22Rv1 (cell line): Measurements from ENCODE around the gene POU2F1.

Source experiments
- H3K27ac ChIP-seq: fragments of 450-650 bp; 2 replicates; pipeline ENCODE4 v1.5.1; 2017
- ZFX ChIP-seq: fragments of 450-650 bp; IDR thresholded peaks from 2 replicates; pipeline ENCODE4 v1.6.1; 2017; ENCODE audit warnings: antibody characterized with exemption, borderline replicate concordance
- TF ChIP-seq, protein P1 (sequence below): fragments of 450-650 bp; IDR thresholded peaks from 2 replicates; pipeline ENCODE4 v1.5.1; 2017; ENCODE audit warnings: mild to moderate bottlenecking

The POU2F1 gene

DNA sequence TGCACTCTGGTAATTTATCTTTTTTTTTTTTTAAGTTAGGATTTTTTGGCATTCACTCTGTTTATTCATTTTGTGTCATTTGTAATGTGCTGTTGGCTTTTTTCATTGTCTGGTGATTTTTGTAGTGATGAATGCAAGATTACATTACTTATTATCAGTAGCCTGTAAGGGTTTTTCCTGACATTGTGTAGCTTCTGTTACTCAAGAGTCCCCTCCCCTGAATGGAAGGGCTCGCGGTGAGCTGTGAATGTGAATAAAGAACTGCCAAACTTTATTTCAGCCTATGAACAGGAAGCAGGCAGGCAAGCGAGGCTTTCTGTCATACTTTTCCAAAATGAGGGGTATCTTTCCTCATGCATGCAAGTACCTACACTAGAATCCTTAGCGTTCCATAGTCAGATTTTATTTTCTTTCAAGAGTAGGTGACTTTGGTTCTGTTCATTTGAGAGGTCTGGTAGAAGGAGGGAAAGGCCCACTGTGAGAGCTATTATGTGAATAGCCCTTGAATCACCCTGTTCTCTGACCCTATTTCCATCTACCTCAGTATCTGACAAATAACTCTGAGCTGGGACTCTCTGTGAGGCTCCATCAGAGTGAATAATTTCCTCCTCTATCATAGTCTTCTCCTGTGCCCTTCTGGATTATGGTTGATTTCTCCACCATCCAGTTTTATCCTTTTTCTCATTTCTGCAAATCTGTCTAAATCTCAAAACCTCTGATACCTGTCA is 183.6 kb downstream of the POU2F1 start:
- TF ChIP-seq, protein P1, sequence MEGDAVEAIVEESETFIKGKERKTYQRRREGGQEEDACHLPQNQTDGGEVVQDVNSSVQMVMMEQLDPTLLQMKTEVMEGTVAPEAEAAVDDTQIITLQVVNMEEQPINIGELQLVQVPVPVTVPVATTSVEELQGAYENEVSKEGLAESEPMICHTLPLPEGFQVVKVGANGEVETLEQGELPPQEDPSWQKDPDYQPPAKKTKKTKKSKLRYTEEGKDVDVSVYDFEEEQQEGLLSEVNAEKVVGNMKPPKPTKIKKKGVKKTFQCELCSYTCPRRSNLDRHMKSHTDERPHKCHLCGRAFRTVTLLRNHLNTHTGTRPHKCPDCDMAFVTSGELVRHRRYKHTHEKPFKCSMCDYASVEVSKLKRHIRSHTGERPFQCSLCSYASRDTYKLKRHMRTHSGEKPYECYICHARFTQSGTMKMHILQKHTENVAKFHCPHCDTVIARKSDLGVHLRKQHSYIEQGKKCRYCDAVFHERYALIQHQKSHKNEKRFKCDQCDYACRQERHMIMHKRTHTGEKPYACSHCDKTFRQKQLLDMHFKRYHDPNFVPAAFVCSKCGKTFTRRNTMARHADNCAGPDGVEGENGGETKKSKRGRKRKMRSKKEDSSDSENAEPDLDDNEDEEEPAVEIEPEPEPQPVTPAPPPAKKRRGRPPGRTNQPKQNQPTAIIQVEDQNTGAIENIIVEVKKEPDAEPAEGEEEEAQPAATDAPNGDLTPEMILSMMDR: no peak
- no peak for TF ChIP-seq ZFX
- no peak overlapping the region for H3K27ac ChIP-seq

DNA sequence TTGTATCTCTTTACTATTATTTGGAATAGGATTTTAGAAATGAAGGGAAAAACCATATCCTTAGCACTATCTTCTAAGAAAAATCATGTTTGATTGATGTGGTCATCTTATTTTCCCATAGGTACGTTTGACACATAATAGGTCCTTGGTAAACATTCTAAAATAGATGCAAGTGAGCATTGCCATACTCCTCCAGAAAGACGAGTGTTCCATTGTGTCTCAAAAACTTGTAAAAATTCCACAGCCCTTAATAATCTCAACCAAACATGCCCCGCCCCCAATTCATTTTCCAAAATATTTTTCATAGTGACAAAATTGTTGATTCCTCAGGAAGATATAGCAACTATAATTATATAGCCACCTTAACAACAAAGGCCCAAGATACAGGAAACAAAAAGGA is 184.2 kb downstream of the POU2F1 start:
- no peak overlapping the region for H3K27ac ChIP-seq
- TF ChIP-seq ZFX: no peak
- TF ChIP-seq, protein P1: no peak

DNA sequence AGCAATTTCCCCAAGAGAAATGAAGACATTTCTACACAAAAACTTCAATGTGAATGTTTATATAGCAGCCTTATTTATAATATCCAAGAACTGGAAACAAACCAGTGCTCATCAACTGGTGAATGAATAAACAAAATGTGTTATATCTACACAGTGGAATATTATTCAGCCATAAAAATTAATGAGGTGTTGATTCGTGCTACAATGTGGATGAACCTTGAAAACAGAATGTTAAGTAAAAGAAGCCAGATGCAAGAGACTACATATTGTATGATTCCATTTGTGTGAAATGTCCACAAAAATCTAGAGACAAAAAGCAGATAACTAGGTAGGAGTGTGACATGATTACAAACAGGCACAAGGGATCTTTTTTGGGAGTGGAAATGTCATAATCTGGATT is 187.7 kb downstream of the POU2F1 start:
- H3K27ac ChIP-seq: no peak overlapping the region
- TF ChIP-seq ZFX: no peak
- TF ChIP-seq, protein P1: no peak

DNA sequence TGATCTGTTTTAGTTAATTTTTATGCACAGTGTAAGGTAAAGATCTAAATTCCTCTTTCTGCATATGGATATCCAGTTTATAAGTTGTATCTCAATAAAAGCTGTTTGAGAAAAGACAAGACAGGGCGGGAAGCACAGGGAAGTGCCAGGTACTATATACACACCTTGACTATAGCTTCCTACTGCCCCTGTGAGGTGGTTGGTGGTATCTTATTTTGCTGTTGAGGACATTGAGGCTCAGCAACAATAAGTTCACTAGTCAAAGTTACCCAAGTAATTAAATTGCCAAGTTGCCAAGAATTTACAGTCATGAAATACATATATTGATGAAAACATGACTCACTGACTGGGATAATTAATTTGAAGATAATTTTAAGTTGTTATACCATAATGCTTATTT is 188.5 kb downstream of the POU2F1 start:
- no peak overlapping the region for H3K27ac ChIP-seq
- TF ChIP-seq, protein P1: peak; percentile 28
- no peak for TF ChIP-seq ZFX

DNA sequence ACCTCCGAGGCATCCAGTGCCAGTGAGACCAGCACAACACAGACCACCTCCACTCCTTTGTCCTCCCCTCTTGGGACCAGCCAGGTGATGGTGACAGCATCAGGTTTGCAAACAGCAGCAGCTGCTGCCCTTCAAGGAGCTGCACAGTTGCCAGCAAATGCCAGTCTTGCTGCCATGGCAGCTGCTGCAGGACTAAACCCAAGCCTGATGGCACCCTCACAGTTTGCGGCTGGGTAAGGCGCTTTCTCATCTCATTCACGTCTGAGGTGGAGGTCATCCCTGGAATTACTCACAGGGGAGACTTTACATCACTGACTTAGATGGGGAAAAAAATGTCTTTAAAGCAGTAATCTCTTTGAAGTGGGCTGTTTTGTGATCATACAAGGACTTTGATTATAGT is 191.4 kb downstream of the POU2F1 start:
- no peak for TF ChIP-seq ZFX
- TF ChIP-seq, protein P1: no peak
- H3K27ac ChIP-seq: no peak overlapping the region

DNA sequence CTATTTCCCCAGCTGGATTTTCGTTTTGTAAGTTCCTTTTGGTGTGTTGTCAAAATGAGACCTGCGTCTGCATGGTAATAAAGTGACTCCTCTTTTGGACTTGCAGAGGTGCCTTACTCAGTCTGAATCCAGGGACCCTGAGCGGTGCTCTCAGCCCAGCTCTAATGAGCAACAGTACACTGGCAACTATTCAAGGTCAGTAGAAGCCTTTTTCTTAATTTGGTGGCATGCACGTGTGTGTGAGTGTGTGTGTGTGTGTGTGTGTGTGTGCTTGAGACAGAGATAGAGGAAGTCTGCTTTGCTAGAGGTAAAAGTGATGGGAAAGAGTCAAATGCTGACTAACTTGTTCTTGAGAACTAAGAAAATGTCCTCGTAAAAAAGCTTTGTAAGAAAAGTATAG is 192.2 kb downstream of the POU2F1 start:
- no peak overlapping the region for H3K27ac ChIP-seq

DNA sequence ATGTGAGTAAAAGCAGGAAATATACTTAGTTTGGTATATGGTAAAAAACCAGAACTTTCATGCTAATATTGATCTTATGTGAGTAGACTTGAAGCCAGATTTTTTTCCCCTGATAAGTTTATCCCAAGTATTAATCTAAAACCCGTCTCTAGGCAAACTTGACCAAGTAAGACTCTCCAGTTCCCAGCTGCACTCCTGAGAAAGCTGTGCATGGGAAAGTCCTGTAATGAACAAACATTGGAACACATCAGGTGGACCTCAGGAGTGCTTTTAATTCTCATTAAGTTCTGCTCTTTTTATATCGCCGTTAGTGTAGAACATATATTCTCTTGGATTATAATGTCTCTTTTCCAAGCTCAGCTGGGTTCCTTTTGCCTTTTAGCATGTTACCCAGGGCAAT is 192.6 kb downstream of the POU2F1 start:
- no peak overlapping the region for H3K27ac ChIP-seq
- TF ChIP-seq, protein P1: no peak
- no peak for TF ChIP-seq ZFX

More for the DNA sequence above, 192.2 kb downstream of the POU2F1 start:
- TF ChIP-seq ZFX: no peak
- TF ChIP-seq, protein P1: no peak
